Colonic mucosa (tissue), 4 donors: ENCODE measurements around the gene CIDEB. TPM values are rescaled to one million over a fixed set of nuclear protein-coding genes. Genes with fewer than 3 reads are reported as not detected.

Experiments used
- DNase-seq: peaks from one replicate; pipeline ENCODE4 v3.0.0-alpha.2; 2020
- H3K27ac ChIP-seq: fragments of 200-600 bp; one replicate; pipeline ENCODE4 v1.8.0; 2021
- H3K27me3 ChIP-seq: fragments of 200-600 bp; one replicate; pipeline ENCODE4 v1.8.0; 2021
- H3K36me3 ChIP-seq: fragments of 200-600 bp; one replicate; pipeline ENCODE4 v1.8.0; 2021
- H3K4me1 ChIP-seq: fragments of 200-600 bp; one replicate; pipeline ENCODE4 v1.8.0; 2021; ENCODE audit warnings: mild to moderate bottlenecking
- H3K4me3 ChIP-seq: fragments of 200-600 bp; one replicate; pipeline ENCODE4 v1.8.0; 2021
- H3K9ac ChIP-seq, 2 donors: one replicate each; pipeline ENCODE4 v1.7.0; 2013; ENCODE audit warnings: control low read depth in 2 of 2, low read depth in 2 of 2, low read length in 2 of 2
- H3K9me3 ChIP-seq: fragments of 200-600 bp; one replicate; pipeline ENCODE4 v1.8.0; 2021
- CTCF ChIP-seq: fragments of 200-600 bp; IDR thresholded peaks from one replicate; pipeline ENCODE4 v1.8.0; 2022; ENCODE audit warnings: antibody characterized with exemption, mild to moderate bottlenecking
- intact Hi-C: fragments of 100-400 bp; cut with DNase I; formaldehyde crosslinking; loops from one replicate; pipeline ENCODE4 v1.14.1; 2022
- total RNA-seq, 2 donors: library from RNA; stranded (reverse); fragmentation: NEBNext Ultra II Directional in 1 of 2; extraction: Animal tissue kit (Norgen Biotek cat#: 25700) in 1 of 2; gene quantifications; one replicate each; pipeline ENCODE4 v1.2.1, GENCODE V29; 2021
- donor health status: healthy.
- donor health status: DM: no; HTN: no; CAD: no.
- donor health status: DM: no; HTN: no; CAD: no.

Gene CIDEB
- total RNA-seq, 2 donors from 2014 or later = 7.7 to 12.9 TPM

GRCh38 chr14:24337144-24337823, 29.5 kb upstream of the CIDEB start:
- H3K36me3 ChIP-seq = no peaks in the 10 kb centered on the region
- no peak overlapping the region for H3K27ac ChIP-seq
- no peak overlapping the region for H3K4me3 ChIP-seq
- TF ChIP-seq CTCF = no peak
- no peaks in the 10 kb centered on the region for H3K9me3 ChIP-seq
- peaks cover 20% of the 10 kb centered on the region for H3K4me1 ChIP-seq
- H3K27me3 ChIP-seq = peaks cover 10% of the 10 kb centered on the region
- no peak for DNase-seq
- H3K9ac ChIP-seq = no peak overlapping the region
- intact Hi-C loops = no loop called here

GRCh38 chr14:24335461-24336171, 27.8 kb upstream of the CIDEB start:
- H3K9me3 ChIP-seq = no peaks in the 10 kb centered on the region
- peak overlapping the region in 1 of 2 donors; percentile 12 for H3K9ac ChIP-seq
- peak; percentile 20 for DNase-seq
- peaks cover 21% of the 10 kb centered on the region for H3K4me1 ChIP-seq
- no peak overlapping the region for H3K4me3 ChIP-seq
- no peak overlapping the region for H3K27ac ChIP-seq
- H3K36me3 ChIP-seq = no peaks in the 10 kb centered on the region
- H3K27me3 ChIP-seq = peaks cover 10% of the 10 kb centered on the region
- intact Hi-C loops = no loop called here
- TF ChIP-seq CTCF = no peak

- intact Hi-C loops = loop anchor here (5.0 kb wide), 1 partner anchor 33 kb away; the partner anchor contains the start of gene NFATC4
- no peaks in the 10 kb centered on the region for H3K9me3 ChIP-seq
- H3K4me1 ChIP-seq = peaks cover 21% of the 10 kb centered on the region
- peak within 1 kb of the TSS; percentile 28 for H3K4me3 ChIP-seq
- H3K9ac ChIP-seq = peak within 1 kb of the TSS; percentile 12 to 57
- H3K27ac ChIP-seq = peak within 1 kb of the TSS; percentile 12
- peaks cover 10% of the 10 kb centered on the region for H3K27me3 ChIP-seq
- DNase-seq = peak; percentile 35
- no peak for TF ChIP-seq CTCF
- no peaks in the 10 kb centered on the region for H3K36me3 ChIP-seq
Observed at GRCh38 chr14:24334431-24335291, 26.9 kb upstream of the CIDEB start, which contains the start of gene ADCY4. Gene ADCY4, minus strand, starts transcription at chr14:24335071. Its CDS starts 419 bp downstream, at chr14:24334652.

GRCh38 chr14:24332268-24332993, 24.7 kb upstream of the CIDEB start:
- TF ChIP-seq CTCF = peak; percentile 83
- Histone ChIP-seq H3K27me3 (peaks cover 10% of the 10 kb centered on the region), H3K4me3 (peak overlapping the region; percentile 22), H3K9me3 (no peaks in the 10 kb centered on the region), H3K9ac (peak overlapping the region; percentile 44 to 46), H3K36me3 (no peaks in the 10 kb centered on the region), H3K4me1 (peaks cover 15% of the 10 kb centered on the region), H3K27ac (no peak overlapping the region)
- intact Hi-C loops = loop anchor here (2.0 to 5.0 kb wide), 2 partner anchors 35 to 106 kb away; partner anchors contain the start of gene NFATC4
- DNase-seq = peak; percentile 88
